Right lobe of liver (tissue), 6 donors: ENCODE results near the gene CRYM. TPM values are rescaled to one million over a fixed set of nuclear protein-coding genes. Genes with fewer than 3 reads are reported as not detected.
"Not testable (repeated sequence)": the region's sequence is repeated elsewhere in the genome, so short reads cannot be mapped to it uniquely, and the experiment has no call there.

ENCODE experiments used
- ATAC-seq, 4 donors: fragments of 200-7000 bp; cut with Tn5 transposase; one replicate each; pipeline ENCODE4 v1.9.1; 2020; ENCODE audit warnings: mild to moderate bottlenecking in 4 of 4, moderate library complexity in 4 of 4
- DNase-seq, 3 donors: peaks; one replicate each; pipeline ENCODE4 v3.0.0-alpha.2; 2020
- H3K27ac ChIP-seq, 3 donors: fragments of 200-600 bp; one replicate each; pipeline ENCODE4 v1.8.0; 2022
- H3K27me3 ChIP-seq, 2 donors: fragments of 200-600 bp; one replicate each; pipeline ENCODE4 v1.8.0; 2022
- H3K36me3 ChIP-seq, 4 donors: fragments of 200-600 bp; sonication (generic) in 1 of 4; one replicate each; pipeline versions ENCODE4 v1.5.1 to v1.8.0; 2017 to 2022; ENCODE audit warnings: control low read depth in 1 of 4
- H3K4me1 ChIP-seq, 4 donors: fragments of 200-600 bp; sonication (generic) in 1 of 4; one replicate each; pipeline versions ENCODE4 v1.5.1 to v1.8.0; 2017 to 2022; ENCODE audit warnings: control low read depth in 1 of 4
- H3K4me3 ChIP-seq, 3 donors: fragments of 200-600 bp; one replicate each; pipeline ENCODE4 v1.8.0; 2022
- H3K9me3 ChIP-seq, 4 donors: fragments of 200-600 bp; sonication (generic) in 1 of 4; one replicate each; pipeline versions ENCODE4 v1.5.1 to v1.8.0; 2017 to 2022; ENCODE audit warnings: control low read depth in 1 of 4
- POLR2A ChIP-seq: fragments of 450-650 bp; IDR thresholded peaks from one replicate; pipeline ENCODE4 v1.6.1; 2017; ENCODE audit warnings: antibody characterized with exemption, mild to moderate bottlenecking
- WGBS: methylation state at CpG from one replicate; pipeline ENCODE4 v1.1.6; 2018; ENCODE audit warnings: low coverage, low lambda C conversion rate; ENCODE audit not compliant: insufficient coverage; ENCODE audit errors: missing lambda C conversion rate; 5-methylcytosine and 5-hydroxymethylcytosine counted together
- intact Hi-C, 2 donors: fragments of 100-400 bp; cut with DNase I; formaldehyde crosslinking; loops; one replicate each; pipeline versions ENCODE4 v1.11.2 to v1.14.1; 2022
- total RNA-seq, 6 experiments: library from RNA; depleted of rRNA in 2 of 6; stranded (reverse); fragments of >200 nt in 2 of 6; fragmentation: NEBNext Ultra II Directional in 3 of 6; extraction: Animal tissue kit (Norgen Biotek cat#: 25700) in 3 of 6; gene quantifications; one replicate each; pipeline versions ENCODE4 v1.1.0 to v1.2.4, GENCODE V29; 2016 to 2023
- TF ChIP-seq, protein P1 (sequence below), 4 donors: fragments of 200-600 bp in 3 of 4; fragments of 450-650 bp in 1 of 4; IDR thresholded peaks; one replicate each; pipeline versions ENCODE4 v1.5.1 to v1.8.0; 2016 to 2022; ENCODE audit warnings: antibody characterized with exemption in 4 of 4, mild to moderate bottlenecking in 2 of 4
- donor health status: DM: no; HTN: yes; CAD: no.
- donor health status: DM: no; HTN: no; CAD: no.
- donor health status: DM: no; HTN: no; CAD: no.
- donor health status: DM: no; HTN: yes; CAD: no.
- donor health status: DM: no; HTN: yes; CAD: no.

CRYM gene
- total RNA-seq, 6 experiments from 2014 or later: 4.4 to 14.9 (median 5.9) TPM

GRCh38 chr16:21302454-21302853 lies 24.4 kb upstream of the CRYM start:
- H3K36me3 ChIP-seq: no peaks in the 10 kb centered on the region
- no peak overlapping the region for H3K4me3 ChIP-seq
- no peak for DNase-seq
- H3K27ac ChIP-seq: no peak overlapping the region
- no peak for ATAC-seq
- intact Hi-C loops: no loop called here
- peaks cover 0 to 8% (median 0%) of the 10 kb centered on the region in 4 donors for H3K4me1 ChIP-seq
- 52% methylated on average over 3 of the region's 3 CpGs for whole genome bisulfite sequencing
- no peaks in the 10 kb centered on the region for H3K9me3 ChIP-seq
- TF ChIP-seq POLR2A: no peak
- TF ChIP-seq, protein P1, sequence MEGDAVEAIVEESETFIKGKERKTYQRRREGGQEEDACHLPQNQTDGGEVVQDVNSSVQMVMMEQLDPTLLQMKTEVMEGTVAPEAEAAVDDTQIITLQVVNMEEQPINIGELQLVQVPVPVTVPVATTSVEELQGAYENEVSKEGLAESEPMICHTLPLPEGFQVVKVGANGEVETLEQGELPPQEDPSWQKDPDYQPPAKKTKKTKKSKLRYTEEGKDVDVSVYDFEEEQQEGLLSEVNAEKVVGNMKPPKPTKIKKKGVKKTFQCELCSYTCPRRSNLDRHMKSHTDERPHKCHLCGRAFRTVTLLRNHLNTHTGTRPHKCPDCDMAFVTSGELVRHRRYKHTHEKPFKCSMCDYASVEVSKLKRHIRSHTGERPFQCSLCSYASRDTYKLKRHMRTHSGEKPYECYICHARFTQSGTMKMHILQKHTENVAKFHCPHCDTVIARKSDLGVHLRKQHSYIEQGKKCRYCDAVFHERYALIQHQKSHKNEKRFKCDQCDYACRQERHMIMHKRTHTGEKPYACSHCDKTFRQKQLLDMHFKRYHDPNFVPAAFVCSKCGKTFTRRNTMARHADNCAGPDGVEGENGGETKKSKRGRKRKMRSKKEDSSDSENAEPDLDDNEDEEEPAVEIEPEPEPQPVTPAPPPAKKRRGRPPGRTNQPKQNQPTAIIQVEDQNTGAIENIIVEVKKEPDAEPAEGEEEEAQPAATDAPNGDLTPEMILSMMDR (IDR thresholded peaks at IDR 0.05): no peak
- H3K27me3 ChIP-seq: no peaks in the 10 kb centered on the region

DNA sequence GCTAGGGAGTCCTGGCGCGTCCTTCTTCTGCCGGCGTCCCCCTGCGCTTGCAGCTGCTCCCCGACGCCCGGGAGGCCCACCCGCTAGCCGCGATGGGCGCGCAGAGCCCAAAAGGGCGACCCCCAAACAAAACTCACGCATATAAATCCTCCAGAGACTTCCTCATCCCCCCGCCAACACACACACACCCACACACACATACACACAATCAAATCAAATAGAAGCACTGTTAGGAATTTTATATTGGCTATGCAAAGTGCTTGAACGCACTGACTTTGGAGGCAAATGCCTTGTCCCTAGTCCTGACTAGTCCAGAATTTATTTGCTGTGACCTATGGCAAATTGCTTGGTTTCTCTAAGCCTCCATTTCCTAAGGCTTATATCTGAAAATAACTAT lies 23.8 kb upstream of the CRYM start:
- intact Hi-C loops: no loop called here
- DNase-seq (no peak), ATAC-seq (peak in 1 of 4 donors; percentile 1)
- no peaks in the 10 kb centered on the region for H3K27me3 ChIP-seq
- H3K27ac ChIP-seq: peak overlapping the region in 2 of 3 donors; percentile 42 to 47
- TF ChIP-seq POLR2A: no peak
- TF ChIP-seq, protein P1 (IDR thresholded peaks at IDR 0.05): no peak
- H3K36me3 ChIP-seq: no peaks in the 10 kb centered on the region
- H3K9me3 ChIP-seq: no peaks in the 10 kb centered on the region
- WGBS: 0% methylated on average over 5 of the region's 17 CpGs
- H3K4me1 ChIP-seq: peaks cover 0 to 8% (median 0%) of the 10 kb centered on the region in 4 donors
- peak overlapping the region; percentile 53 to 69 (median 65) for H3K4me3 ChIP-seq

DNA sequence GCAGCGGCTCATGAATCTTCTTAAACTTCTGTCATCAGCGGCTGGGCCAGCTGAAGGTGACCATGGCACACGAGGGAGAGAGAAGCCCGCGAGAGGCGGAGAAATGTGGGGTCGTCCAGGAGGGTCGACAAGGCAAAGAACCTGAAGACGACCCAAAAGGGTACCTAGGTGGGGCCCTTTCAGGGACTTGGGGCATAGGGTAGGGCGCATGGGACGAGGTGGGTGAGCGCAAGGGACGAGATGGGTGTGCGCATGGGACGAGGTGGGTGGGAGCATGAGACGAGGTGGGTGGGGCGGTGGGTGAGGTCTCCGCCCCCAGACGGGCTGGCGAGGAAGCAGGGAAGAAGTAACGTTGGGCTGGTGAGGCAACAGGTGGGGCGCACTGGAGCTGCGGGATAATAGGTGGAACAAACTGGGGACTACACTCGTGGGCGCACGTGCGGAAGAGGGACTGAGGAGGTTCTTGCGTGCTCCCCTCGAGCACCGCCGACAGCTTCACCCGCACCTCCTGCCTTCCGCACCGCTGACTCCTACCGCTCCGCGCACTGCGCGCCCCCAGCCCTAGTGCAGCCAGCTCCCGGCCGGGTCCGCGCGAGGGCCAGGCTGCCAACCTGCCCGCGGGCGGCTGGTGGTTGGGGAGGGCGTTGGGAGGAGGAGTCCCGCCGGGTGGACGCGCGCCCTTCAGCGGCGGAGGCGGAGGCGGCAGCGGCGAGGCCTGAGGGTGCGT lies 23.2 kb upstream of the CRYM start:
- no peak for TF ChIP-seq POLR2A
- TF ChIP-seq, protein P1 (IDR thresholded peaks at IDR 0.05): peak; percentile 28 to 41 (median 34)
- peak overlapping the region in 2 of 3 donors; percentile 66 to 67 for H3K27ac ChIP-seq
- under 1% methylated on average over 20 of the region's 60 CpGs for WGBS
- no peaks in the 10 kb centered on the region for H3K27me3 ChIP-seq
- H3K4me3 ChIP-seq: peak overlapping the region; percentile 53 to 69 (median 65)
- no peaks in the 10 kb centered on the region for H3K9me3 ChIP-seq
- no peaks in the 10 kb centered on the region for H3K36me3 ChIP-seq
- peak; percentile 76 to 88 (median 80) for DNase-seq
- intact Hi-C loops: no loop called here
- ATAC-seq: peak; percentile 76 to 88 (median 85)
- peaks cover 0 to 8% (median 0%) of the 10 kb centered on the region in 4 donors for H3K4me1 ChIP-seq

DNA sequence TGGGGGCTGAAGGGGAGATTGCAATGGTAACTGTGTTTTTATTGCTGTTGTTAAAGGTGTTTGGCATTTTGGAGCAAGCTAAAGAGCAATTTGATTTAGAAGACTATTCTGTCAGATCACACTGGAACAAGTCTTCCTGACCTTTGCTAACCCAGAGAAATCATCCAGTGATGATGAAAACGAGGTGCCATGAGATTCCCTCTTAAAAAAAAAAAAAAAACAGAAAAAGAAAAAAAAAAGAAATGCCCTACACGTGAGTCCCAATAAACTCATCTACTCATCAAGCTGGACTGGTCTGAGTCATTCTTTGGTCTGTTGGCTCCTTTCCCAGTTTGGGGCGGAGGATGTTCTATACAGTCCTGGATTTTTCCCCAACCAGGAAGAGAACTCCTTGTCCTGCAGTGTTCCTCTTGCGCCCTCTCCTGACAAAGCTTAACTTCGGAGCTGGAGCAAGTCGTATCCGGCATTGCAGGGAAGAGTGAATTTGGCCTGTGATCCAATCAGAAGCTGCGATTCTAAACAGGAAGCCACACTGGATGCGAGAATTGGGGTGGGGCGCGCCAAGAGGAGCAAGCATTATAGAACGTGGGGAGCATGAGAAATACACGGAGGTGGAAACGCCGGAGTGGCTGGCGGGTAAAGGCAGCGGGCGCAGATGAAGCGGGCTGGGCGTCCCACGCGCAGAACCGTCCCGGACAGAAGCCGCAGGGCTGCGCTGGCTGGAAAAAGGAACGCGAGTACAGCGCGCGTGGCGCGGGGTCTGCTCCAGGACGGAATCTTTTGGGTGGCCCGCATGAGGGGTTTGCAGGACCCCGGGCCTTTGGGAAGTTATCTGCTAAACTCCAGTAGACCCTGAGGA lies 22.4 kb upstream of the CRYM start:
- Histone ChIP-seq H3K9me3 (no peaks in the 10 kb centered on the region), H3K4me1 (peaks cover 0 to 8% (median 0%) of the 10 kb centered on the region in 4 donors), H3K27me3 (no peaks in the 10 kb centered on the region), H3K27ac (peak overlapping the region in 2 of 3 donors; percentile 66 to 67), H3K36me3 (no peaks in the 10 kb centered on the region), H3K4me3 (peak overlapping the region; percentile 53 to 69 (median 65))
- DNase-seq (peak; percentile 87 to 96 (median 88)), ATAC-seq (peak; percentile 88 to 96 (median 94))
- intact Hi-C loops: no loop called here
- TF ChIP-seq, protein P1 (IDR thresholded peaks at IDR 0.05): peak; percentile 80 to 89 (median 88)
- peak; percentile 60 for TF ChIP-seq POLR2A
- under 1% methylated on average over 36 of the region's 36 CpGs for WGBS

DNA sequence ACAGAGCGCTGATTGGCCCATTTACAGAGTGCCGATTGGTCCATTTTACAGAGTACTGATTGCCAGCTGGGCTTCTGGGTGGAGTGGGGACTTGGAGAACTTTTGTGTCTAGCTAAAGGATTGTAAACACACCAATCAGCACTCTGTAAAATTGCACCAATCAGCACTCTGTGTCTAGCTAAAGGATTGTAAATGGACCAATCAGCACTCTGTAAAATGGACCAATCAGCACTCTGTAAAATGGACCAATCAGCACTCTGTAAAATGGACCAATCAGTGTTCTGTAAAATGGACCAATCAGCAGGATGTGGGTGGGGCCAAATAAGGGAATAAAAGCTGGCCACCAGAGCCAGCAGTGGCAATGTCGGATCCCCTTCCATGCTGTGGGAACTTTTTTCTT lies 11.7 kb upstream of the CRYM start:
- DNase-seq, intact Hi-C loops, H3K27me3 ChIP-seq, H3K36me3 ChIP-seq, ATAC-seq, H3K4me1 ChIP-seq, H3K27ac ChIP-seq, H3K4me3 ChIP-seq, H3K9me3 ChIP-seq: not testable (repeated sequence)
- 80% methylated on average over 3 of the region's 3 CpGs for WGBS
